ENCODE measurements around the gene MCM5. TPM values are rescaled to one million over a fixed set of nuclear protein-coding genes. Genes with fewer than 3 reads are reported as not detected.

The MCM5 gene
- total RNA-seq (86.9 TPM), polyA plus RNA-seq (27.1 TPM)
- long read RNA-seq, donor 1, partial matches to known transcripts: 0 of 2 reads
- long read RNA-seq, donor 1, other reads (novel, unspliced or antisense): 0 of 2 reads
- long read RNA-seq, donor 2, transcript MCM5-201 (17 exons, 3,534 nt): major isoform, 57 of 93 reads
- long read RNA-seq, donor 2, partial matches to known transcripts: 36 of 93 reads
- long read RNA-seq, donor 2, other reads (novel, unspliced or antisense): 0 of 93 reads
- long read RNA-seq, donor 3, transcript MCM5-201 (17 exons, 3,534 nt): major isoform, 33 of 57 reads
- long read RNA-seq, donor 3, partial matches to known transcripts: 24 of 57 reads
- long read RNA-seq, donor 3, other reads (novel, unspliced or antisense): 0 of 57 reads
- long read RNA-seq, donor 4, transcript MCM5-201 (17 exons, 3,534 nt): major isoform, 10 of 24 reads
- long read RNA-seq, donor 4, partial matches to known transcripts: 14 of 24 reads
- long read RNA-seq, donor 4, other reads (novel, unspliced or antisense): 0 of 24 reads
- long read RNA-seq, donor 5, transcript MCM5-201 (17 exons, 3,534 nt): major isoform, 38 of 82 reads
- long read RNA-seq, donor 5, partial matches to known transcripts: 44 of 82 reads
- long read RNA-seq, donor 5, other reads (novel, unspliced or antisense): 0 of 82 reads
- long read RNA-seq, donor 6, transcript MCM5-201 (17 exons, 3,534 nt): major isoform, 24 of 38 reads
- long read RNA-seq, donor 6, partial matches to known transcripts: 14 of 38 reads
- long read RNA-seq, donor 6, other reads (novel, unspliced or antisense): 0 of 38 reads
- long read RNA-seq, donor 7, transcript MCM5-201 (17 exons, 3,534 nt): major isoform, 25 of 39 reads
- long read RNA-seq, donor 7, partial matches to known transcripts: 14 of 39 reads
- long read RNA-seq, donor 7, other reads (novel, unspliced or antisense): 0 of 39 reads
- long read RNA-seq, donor 8, transcript MCM5-201 (17 exons, 3,534 nt): major isoform, 12 of 12 reads
- long read RNA-seq, donor 8, partial matches to known transcripts: 0 of 12 reads
- long read RNA-seq, donor 8, other reads (novel, unspliced or antisense): 0 of 12 reads
- long read RNA-seq, donor 9, transcript MCM5-201 (17 exons, 3,534 nt): major isoform, 27 of 44 reads
- long read RNA-seq, donor 9, partial matches to known transcripts: 17 of 44 reads
- long read RNA-seq, donor 9, other reads (novel, unspliced or antisense): 0 of 44 reads
- long read RNA-seq, donor 10, transcript MCM5-201 (17 exons, 3,534 nt): major isoform, 24 of 47 reads
- long read RNA-seq, donor 10, partial matches to known transcripts: 23 of 47 reads
- long read RNA-seq, donor 10, other reads (novel, unspliced or antisense): 0 of 47 reads

DNA sequence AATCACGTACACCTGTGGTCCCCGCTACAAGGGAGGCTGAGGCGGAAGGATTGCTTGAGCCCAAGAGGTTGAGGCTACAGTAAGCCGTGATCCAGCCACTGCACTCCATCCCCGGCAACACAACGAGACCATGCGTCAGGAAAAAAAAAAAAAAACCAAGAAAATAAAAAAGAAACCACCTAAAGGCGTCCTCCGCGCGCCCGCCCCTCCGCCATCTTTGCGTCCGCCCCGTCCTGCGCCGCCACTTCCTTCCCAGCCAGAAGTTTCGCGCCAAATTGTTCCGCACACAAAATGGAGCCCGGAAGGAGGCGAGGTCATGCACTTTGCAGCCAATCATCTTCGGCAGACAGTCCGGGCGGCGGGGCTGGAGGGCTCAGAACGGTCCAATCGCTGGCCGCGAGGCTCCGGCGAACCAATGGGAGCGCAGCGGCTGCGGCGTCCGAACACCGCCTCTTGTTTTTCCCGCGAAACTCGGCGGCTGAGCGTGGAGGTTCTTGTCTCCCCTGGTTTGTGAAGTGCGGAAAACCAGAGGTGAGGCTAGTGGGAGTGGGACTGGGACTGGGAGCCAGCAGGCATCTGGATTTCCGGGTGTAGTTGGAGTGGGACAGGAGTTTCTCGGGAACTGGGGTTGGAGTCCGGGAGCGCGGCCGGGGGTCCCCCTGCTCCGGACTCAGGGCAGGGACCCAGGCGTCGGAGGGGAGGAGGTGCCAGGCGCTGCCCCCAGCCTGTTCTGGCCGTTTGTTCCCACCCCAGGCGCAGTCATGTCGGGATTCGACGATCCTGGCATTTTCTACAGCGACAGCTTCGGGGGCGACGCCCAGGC, at the start of gene MCM5:
MCM5 (plus strand) TSS at position 463 of the 823 bp plus-strand sequence; CDS start at position 762, 299 bp downstream.
- H3K4me1 ChIP-seq (ENCODE audit: control insufficient read depth in 2 of 2, insufficient read depth in 2 of 2, low read length in 2 of 2): peaks cover 16 to 27% of the 10 kb centered on the region in 2 donors
- WGBS: 2% methylated on average over 64 of the region's 64 CpGs
- peak within 1 kb of the TSS; percentile 74 to 88 for H3K27ac ChIP-seq (ENCODE audit: low read depth in 1 of 2, low read length in 1 of 2)

DNA sequence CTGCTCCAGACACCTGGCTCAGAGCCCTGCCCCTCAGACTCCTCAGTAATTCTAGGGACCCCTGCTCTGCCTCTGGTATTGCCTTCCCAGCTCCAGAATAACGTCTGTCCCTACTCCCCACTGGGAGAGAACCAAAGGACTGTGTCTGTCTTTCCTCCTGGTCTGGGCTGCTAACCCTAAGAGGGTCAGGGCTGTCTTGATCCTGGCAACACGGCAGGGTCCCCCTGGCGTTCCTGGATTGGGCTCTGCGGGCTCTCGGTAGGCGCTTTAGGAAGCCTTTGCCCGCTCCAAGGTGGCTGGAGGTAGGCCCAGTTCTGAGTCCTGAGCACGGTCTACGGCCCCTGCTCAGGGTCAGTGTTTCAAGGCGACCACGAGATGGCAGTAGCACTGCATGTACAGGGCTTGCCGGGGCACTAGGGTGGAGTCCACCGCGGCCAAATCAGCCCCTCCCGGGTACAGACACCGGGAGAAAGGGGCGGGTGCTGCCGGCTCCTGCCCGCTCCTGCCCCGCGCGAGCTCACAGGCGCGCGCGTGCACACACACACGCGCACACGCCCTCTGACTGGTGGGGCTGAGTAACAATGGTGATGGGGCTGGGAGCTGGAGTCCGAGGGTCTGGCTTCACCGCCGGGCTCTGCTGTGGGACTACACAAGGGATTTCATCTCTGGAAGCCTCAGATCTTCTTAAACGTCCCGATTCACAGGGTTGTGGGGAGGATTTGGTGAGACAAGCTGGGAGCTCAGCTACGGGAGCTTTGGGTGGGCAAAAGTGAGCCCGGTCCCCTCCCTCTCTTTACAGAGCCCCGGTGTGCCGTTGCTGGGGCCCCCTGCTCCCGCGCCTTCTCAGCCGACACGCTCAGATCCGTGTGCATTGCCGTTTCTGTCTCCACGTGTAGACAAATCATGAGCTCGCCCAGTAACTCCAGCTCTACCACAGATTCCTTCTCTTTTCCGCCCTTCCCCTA, 49.1 kb upstream of the MCM5 start:
- peaks cover 0 to 23% of the 10 kb centered on the region in 2 donors for H3K36me3 ChIP-seq (ENCODE audit: control insufficient read depth in 2 of 2, insufficient read depth in 2 of 2, low read length in 1 of 2)
- peaks cover 19 to 37% of the 10 kb centered on the region in 2 donors for H3K4me1 ChIP-seq (ENCODE audit: control insufficient read depth in 2 of 2, insufficient read depth in 2 of 2, low read length in 2 of 2)
- peak overlapping the region; percentile 37 to 68 for H3K27ac ChIP-seq (ENCODE audit: low read depth in 1 of 2, low read length in 1 of 2)
- peaks cover 2 to 7% of the 10 kb centered on the region in 2 donors for H3K27me3 ChIP-seq (ENCODE audit: control insufficient read depth in 2 of 2, insufficient read depth in 1 of 2, low read length in 1 of 2)
- no peaks in the 10 kb centered on the region for H3K9me3 ChIP-seq (ENCODE audit: control insufficient read depth in 2 of 2, insufficient read depth in 1 of 2, low read length in 1 of 2)
- DNase-seq (ENCODE audit: low read depth in 6 of 9, low spot score in 9 of 9): peak; percentile 61 to 89 (median 76)
- peak overlapping the region; percentile 45 to 49 for H3K4me3 ChIP-seq (ENCODE audit: low read length in 2 of 2)
- 5% methylated on average over 47 of the region's 47 CpGs for WGBS

More for the DNA sequence above, at the start of gene MCM5:
- Histone ChIP-seq H3K27me3 (ENCODE audit: control insufficient read depth in 2 of 2, insufficient read depth in 1 of 2, low read length in 1 of 2) (no peaks in the 10 kb centered on the region), H3K9me3 (ENCODE audit: control insufficient read depth in 2 of 2, insufficient read depth in 1 of 2, low read length in 1 of 2) (no peaks in the 10 kb centered on the region), H3K36me3 (ENCODE audit: control insufficient read depth in 2 of 2, insufficient read depth in 2 of 2, low read length in 1 of 2) (peaks cover 18 to 30% of the 10 kb centered on the region in 2 donors), H3K4me3 (ENCODE audit: low read length in 2 of 2) (peak within 1 kb of the TSS; percentile 94 to 97)
- DNase-seq (ENCODE audit: low read depth in 6 of 9, low spot score in 9 of 9): peak; percentile 94 to 99 (median 97)

DNA sequence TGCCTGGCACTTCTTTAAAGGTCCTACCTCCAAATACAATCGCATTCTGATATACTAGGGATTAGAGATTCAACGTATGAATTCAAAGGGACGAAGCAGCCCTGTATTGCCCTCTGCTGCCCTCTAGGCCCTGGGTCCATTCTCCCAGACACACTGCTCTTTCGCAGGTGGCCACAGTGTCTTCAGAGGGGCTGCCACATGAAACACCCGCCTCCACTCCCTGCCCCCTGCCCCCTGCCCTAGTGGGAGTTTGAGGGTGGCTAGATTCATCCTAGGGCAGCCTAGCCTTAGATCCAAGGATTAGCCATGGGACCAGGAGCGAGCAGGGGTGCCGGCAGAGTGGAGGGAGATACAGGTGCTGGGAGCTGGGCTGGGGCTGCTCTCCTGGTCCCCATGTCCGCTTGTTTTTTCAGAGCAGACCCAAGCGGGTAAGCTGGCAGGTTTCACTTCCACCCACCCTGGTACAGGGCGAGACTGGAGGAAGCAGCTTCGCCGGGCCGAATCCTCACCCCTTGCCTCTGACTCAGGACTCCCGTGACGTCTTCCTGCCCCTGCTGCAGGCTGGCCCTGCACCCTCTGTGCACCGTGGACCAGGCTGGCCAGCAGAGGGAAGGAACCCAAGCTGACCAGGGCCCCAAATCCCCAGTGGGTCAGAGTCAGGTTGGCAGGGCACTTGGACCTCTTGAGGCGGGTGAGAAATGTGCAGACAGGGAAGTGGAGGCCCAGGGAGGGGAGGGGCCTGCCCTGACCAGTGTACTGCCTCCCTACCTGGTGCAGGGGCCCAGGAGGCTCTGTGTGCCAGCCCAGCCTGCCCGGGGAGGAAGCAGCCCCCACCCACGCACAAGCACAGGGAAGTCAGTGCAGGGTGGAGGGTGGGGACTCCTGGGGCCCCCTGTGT, 47.5 kb upstream of the MCM5 start:
- Histone ChIP-seq H3K27ac (ENCODE audit: low read depth in 1 of 2, low read length in 1 of 2) (peak overlapping the region; percentile 64 to 67), H3K27me3 (ENCODE audit: control insufficient read depth in 2 of 2, insufficient read depth in 1 of 2, low read length in 1 of 2) (peaks cover 2 to 7% of the 10 kb centered on the region in 2 donors), H3K4me3 (ENCODE audit: low read length in 2 of 2) (no peak overlapping the region), H3K9me3 (ENCODE audit: control insufficient read depth in 2 of 2, insufficient read depth in 1 of 2, low read length in 1 of 2) (no peaks in the 10 kb centered on the region), H3K36me3 (ENCODE audit: control insufficient read depth in 2 of 2, insufficient read depth in 2 of 2, low read length in 1 of 2) (peaks cover 0 to 6% of the 10 kb centered on the region in 2 donors), H3K4me1 (ENCODE audit: control insufficient read depth in 2 of 2, insufficient read depth in 2 of 2, low read length in 2 of 2) (peaks cover 19 to 37% of the 10 kb centered on the region in 2 donors)
- WGBS: 42% methylated on average over 19 of the region's 19 CpGs
- peak in 1 of 9 donors; percentile 51 for DNase-seq (ENCODE audit: low read depth in 6 of 9, low spot score in 9 of 9)

DNA sequence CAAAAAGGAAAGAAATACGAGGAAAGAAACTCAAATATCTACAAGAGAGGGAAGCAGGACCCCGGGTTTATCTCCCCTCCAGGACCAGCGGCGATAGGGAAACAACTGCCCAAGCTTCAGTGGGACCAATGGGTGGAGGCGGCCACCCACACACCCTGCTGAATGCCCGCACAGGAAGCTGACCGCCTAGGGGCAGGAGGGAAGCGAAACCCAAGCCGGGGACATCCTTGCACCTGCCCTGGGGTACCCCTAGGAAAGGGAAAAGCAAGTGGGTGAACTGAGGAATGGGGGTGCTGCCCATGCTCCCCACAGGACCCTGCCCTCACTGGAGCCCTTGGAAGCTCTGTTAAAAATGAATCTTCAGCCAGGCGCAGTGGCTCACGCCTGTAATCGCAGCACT, 46.6 kb upstream of the MCM5 start:
- DNase-seq (ENCODE audit: low read depth in 6 of 9, low spot score in 9 of 9): no peak
- WGBS: 75% methylated on average over 12 of the region's 12 CpGs
- Histone ChIP-seq H3K27ac (ENCODE audit: low read depth in 1 of 2, low read length in 1 of 2) (peak overlapping the region in 1 of 2 donors; percentile 24), H3K27me3 (ENCODE audit: control insufficient read depth in 2 of 2, insufficient read depth in 1 of 2, low read length in 1 of 2) (peaks cover 2 to 7% of the 10 kb centered on the region in 2 donors), H3K36me3 (ENCODE audit: control insufficient read depth in 2 of 2, insufficient read depth in 2 of 2, low read length in 1 of 2) (no peaks in the 10 kb centered on the region), H3K9me3 (ENCODE audit: control insufficient read depth in 2 of 2, insufficient read depth in 1 of 2, low read length in 1 of 2) (no peaks in the 10 kb centered on the region), H3K4me1 (ENCODE audit: control insufficient read depth in 2 of 2, insufficient read depth in 2 of 2, low read length in 2 of 2) (peaks cover 19 to 37% of the 10 kb centered on the region in 2 donors), H3K4me3 (ENCODE audit: low read length in 2 of 2) (no peak overlapping the region)

DNA sequence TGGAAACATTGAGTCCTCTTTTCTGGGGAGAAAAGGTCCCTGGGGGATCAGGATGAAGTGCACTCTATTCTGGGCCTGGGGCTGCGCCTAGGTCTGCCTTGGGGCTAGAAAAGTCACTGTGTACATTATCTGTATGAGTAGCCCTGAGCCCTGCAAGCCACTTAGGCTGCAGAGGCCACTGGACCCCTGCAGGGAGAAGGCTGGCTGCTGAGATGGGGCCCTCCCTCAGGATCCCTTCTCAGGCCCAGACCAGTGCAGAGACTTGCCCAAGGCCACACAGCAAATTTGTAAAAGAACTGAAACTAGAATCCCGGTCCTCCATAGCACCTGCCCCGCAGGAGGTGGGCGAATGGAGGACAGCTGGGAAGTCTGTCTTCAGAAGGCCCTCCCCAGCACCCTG, 45.9 kb upstream of the MCM5 start:
- DNase-seq (ENCODE audit: low read depth in 6 of 9, low spot score in 9 of 9): no peak
- Histone ChIP-seq H3K36me3 (ENCODE audit: control insufficient read depth in 2 of 2, insufficient read depth in 2 of 2, low read length in 1 of 2) (no peaks in the 10 kb centered on the region), H3K4me1 (ENCODE audit: control insufficient read depth in 2 of 2, insufficient read depth in 2 of 2, low read length in 2 of 2) (peaks cover 19 to 37% of the 10 kb centered on the region in 2 donors), H3K27me3 (ENCODE audit: control insufficient read depth in 2 of 2, insufficient read depth in 1 of 2, low read length in 1 of 2) (peaks cover 2 to 7% of the 10 kb centered on the region in 2 donors), H3K4me3 (ENCODE audit: low read length in 2 of 2) (no peak overlapping the region), H3K27ac (ENCODE audit: low read depth in 1 of 2, low read length in 1 of 2) (no peak overlapping the region), H3K9me3 (ENCODE audit: control insufficient read depth in 2 of 2, insufficient read depth in 1 of 2, low read length in 1 of 2) (no peaks in the 10 kb centered on the region)
- 95% methylated on average over 4 of the region's 4 CpGs for WGBS

DNA sequence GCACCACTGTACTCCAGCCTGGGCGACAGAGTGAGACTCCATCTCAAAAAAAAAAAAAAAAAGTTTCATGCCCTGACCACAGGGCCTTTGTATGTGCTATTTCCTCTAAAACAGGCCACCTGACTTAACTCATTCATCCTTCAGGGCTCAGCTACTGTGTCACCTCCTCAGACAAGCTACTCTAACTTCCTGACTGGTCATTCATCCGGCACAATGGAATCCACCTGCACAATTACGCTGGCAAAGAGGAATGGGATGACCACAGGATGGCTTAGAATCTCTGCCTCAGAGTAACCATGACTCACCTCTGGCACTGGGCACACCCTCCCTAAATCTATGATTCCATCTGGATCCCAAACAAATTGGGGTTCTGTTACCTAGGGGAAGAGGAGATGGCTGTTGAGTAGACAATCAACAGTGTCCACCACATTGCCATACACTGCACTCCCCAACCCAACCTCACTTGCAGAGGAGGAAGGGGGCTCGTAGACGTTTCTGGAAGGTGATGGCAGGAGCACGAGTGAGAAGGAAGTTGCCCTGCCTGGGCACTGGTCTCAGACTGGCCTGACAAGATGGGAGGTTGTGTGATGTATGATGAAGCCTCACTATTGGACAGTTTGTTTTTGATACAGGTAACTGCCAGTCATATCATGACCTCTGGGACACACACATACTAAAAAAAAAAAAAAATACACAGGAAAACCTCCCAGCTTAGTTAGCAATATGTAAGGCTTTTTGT, 41.9 kb upstream of the MCM5 start:
- DNase-seq (ENCODE audit: low read depth in 6 of 9, low spot score in 9 of 9): no peak
- 82% methylated on average over 6 of the region's 6 CpGs for WGBS
- Histone ChIP-seq H3K4me3 (ENCODE audit: low read length in 2 of 2) (no peak overlapping the region), H3K27ac (ENCODE audit: low read depth in 1 of 2, low read length in 1 of 2) (no peak overlapping the region), H3K4me1 (ENCODE audit: control insufficient read depth in 2 of 2, insufficient read depth in 2 of 2, low read length in 2 of 2) (peaks cover under 1% of the 10 kb centered on the region in 2 donors), H3K27me3 (ENCODE audit: control insufficient read depth in 2 of 2, insufficient read depth in 1 of 2, low read length in 1 of 2) (no peaks in the 10 kb centered on the region), H3K9me3 (ENCODE audit: control insufficient read depth in 2 of 2, insufficient read depth in 1 of 2, low read length in 1 of 2) (no peaks in the 10 kb centered on the region), H3K36me3 (ENCODE audit: control insufficient read depth in 2 of 2, insufficient read depth in 2 of 2, low read length in 1 of 2) (no peaks in the 10 kb centered on the region)
